ENCODE measurements around the gene NOL11.
"Not testable (repeated sequence)": the region's sequence is repeated elsewhere in the genome, so short reads cannot be mapped to it uniquely, and the experiment has no call there.

The NOL11 gene

GRCh38 chr17:67725807-67726206 is 8.1 kb downstream of the NOL11 start:
- Mint-ChIP-seq H3K9me3 (no peaks in the 10 kb centered on the region), H3K27me3 (no peaks in the 10 kb centered on the region), H3K36me3 (ENCODE audit: low read depth) (peaks cover 98% of the 10 kb centered on the region), H3K4me1 (ENCODE audit: low read depth) (peaks cover 37% of the 10 kb centered on the region), H3K27ac (peak overlapping the region; percentile 37), H3K4me3 (no peak overlapping the region)
- no peak for DNase-seq

DNA sequence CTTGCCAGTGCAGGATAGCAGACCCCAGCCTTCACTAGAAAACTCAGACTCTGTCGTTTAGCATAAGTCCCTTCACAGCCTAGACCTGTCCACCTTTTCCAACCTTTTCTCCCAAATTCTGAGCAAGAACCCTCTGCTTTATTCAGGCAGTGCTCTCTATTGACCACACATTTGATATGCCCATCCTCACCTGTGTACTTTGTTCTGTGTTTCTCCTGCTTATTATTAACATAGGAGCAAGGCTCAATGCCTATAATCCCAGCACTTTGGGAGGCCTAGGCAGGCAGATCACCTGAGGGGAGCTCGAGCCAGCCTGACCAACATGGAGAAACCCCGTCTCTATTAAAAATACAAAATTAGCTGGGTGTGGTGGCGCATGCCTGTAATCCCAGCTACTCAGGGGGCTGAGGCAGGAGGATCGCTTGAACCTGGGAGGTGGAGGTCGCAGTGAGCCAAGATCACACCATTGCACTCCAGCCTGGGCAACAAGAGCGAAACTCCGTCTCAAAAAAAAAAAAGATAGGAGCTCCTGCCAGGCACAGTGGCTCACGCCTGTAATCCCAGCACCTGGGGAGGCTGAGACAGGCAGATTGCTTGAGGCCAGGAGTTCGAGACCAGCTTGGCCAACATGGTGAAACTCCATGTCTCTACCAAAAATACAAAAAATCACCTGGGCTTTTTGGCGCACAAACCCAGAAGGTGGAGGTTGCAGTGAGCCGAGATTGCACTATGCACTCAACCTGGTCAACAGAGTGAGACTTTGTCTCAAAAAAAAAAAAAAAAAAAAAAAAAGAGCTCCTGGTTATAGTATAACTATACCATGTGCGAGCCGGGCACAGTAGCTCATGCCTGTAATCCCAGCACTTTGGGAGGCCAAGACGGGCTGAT is 9.7 kb downstream of the NOL11 start:
- not testable (repeated sequence) for DNase-seq, H3K4me3 Mint-ChIP-seq, H3K9me3 Mint-ChIP-seq, H3K27me3 Mint-ChIP-seq
- Mint-ChIP-seq H3K27ac (peak overlapping the region; percentile 66), H3K4me1 (ENCODE audit: low read depth) (peaks cover 35% of the 10 kb centered on the region), H3K36me3 (ENCODE audit: low read depth) (peaks cover 95% of the 10 kb centered on the region)

DNA sequence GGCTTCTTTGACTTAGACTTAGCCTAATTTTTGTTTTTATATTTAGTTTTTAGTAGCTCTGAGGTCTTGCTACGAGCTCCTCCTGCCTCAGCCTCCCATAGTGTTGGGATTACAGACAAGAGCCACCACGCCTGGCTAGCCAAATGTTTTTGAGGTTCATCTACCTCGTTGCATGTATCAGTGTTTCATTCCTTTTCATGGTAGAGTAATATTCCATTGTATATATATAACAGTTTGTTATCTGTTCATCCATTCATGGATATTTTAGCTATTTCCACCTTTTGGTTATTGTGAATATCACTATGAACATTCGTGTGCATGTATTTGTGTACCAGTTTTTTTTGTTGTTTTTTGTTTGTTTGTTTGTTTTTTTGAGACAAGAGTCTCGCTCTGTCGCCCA is 12.2 kb downstream of the NOL11 start:
- Mint-ChIP-seq H3K36me3 (ENCODE audit: low read depth) (peaks cover 94% of the 10 kb centered on the region), H3K27me3 (no peaks in the 10 kb centered on the region), H3K4me1 (ENCODE audit: low read depth) (peaks cover 44% of the 10 kb centered on the region)

GRCh38 chr17:67730731-67731130 is 13.0 kb downstream of the NOL11 start:
- H3K27ac Mint-ChIP-seq: peak overlapping the region; percentile 18
- H3K9me3 Mint-ChIP-seq: no peaks in the 10 kb centered on the region
- peaks cover 93% of the 10 kb centered on the region for H3K36me3 Mint-ChIP-seq (ENCODE audit: low read depth)
- no peaks in the 10 kb centered on the region for H3K27me3 Mint-ChIP-seq
- peaks cover 37% of the 10 kb centered on the region for H3K4me1 Mint-ChIP-seq (ENCODE audit: low read depth)
- H3K4me3 Mint-ChIP-seq: no peak overlapping the region
- no peak for DNase-seq

More for the DNA sequence above, 12.2 kb downstream of the NOL11 start:
- Mint-ChIP-seq H3K4me3 (no peak overlapping the region), H3K27ac (no peak overlapping the region), H3K9me3 (no peaks in the 10 kb centered on the region)
- no peak for DNase-seq

GRCh38 chr17:67733449-67733848 is 15.7 kb downstream of the NOL11 start:
- DNase-seq: no peak
- Mint-ChIP-seq H3K9me3 (no peaks in the 10 kb centered on the region), H3K27me3 (no peaks in the 10 kb centered on the region), H3K27ac (peak overlapping the region; percentile 8), H3K36me3 (ENCODE audit: low read depth) (peaks cover 94% of the 10 kb centered on the region), H3K4me3 (no peak overlapping the region), H3K4me1 (ENCODE audit: low read depth) (peaks cover 32% of the 10 kb centered on the region)

GRCh38 chr17:67737145-67737544 is 19.4 kb downstream of the NOL11 start:
- H3K4me1 Mint-ChIP-seq (ENCODE audit: low read depth): peaks cover 19% of the 10 kb centered on the region
- no peaks in the 10 kb centered on the region for H3K9me3 Mint-ChIP-seq
- H3K27ac Mint-ChIP-seq: no peak overlapping the region
- H3K36me3 Mint-ChIP-seq (ENCODE audit: low read depth): peaks cover 92% of the 10 kb centered on the region
- H3K27me3 Mint-ChIP-seq: no peaks in the 10 kb centered on the region
- no peak for DNase-seq
- H3K4me3 Mint-ChIP-seq: no peak overlapping the region

- peaks cover 1% of the 10 kb centered on the region for H3K4me1 Mint-ChIP-seq (ENCODE audit: low read depth)
- no peak for DNase-seq
- no peak overlapping the region for H3K27ac Mint-ChIP-seq
- no peaks in the 10 kb centered on the region for H3K9me3 Mint-ChIP-seq
- no peak overlapping the region for H3K4me3 Mint-ChIP-seq
- peaks cover 90% of the 10 kb centered on the region for H3K36me3 Mint-ChIP-seq (ENCODE audit: low read depth)
- no peaks in the 10 kb centered on the region for H3K27me3 Mint-ChIP-seq
Measured at GRCh38 chr17:67742025-67742424, 24.3 kb downstream of the NOL11 start.

DNA sequence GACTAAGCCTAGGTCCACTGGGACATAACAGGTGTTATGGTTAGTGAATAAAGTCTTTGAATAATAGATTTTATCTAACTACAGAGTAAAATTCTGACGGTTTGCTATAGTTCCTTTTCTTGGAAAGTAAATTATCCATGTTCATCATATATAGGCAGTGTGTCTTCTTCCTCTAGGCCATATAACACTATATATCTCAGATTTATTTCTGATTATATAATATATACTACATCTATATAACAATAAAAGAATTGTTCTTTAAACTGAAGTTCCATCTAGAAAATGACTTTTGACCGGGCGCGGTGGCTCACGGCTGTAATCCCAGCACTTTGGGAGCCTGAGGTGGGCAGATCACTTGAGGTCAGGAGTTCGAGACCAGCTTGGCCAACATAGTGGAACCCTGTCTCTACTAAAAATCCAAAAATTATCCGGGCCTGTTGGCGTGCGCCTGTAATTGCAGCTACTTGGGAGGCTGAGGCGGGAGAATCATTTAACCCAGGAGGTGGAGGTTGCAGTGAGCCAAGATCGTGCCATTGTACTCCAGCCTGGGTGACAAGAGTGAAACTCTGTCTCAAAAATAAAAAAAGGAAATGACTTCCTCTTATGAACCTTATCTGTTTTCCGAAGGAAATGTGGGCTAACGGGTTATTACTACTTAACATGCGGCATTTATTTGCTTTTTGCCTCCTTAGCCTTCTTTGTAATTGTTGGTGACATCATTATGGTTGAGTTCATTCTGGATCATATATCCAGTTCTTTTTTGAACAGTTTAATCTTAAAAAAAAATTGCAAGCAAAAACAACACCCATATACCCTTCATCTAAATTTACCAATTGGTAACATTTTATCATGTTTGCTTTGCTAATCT is 29.2 kb downstream of the NOL11 start:
- Mint-ChIP-seq H3K9me3 (no peaks in the 10 kb centered on the region), H3K4me1 (ENCODE audit: low read depth) (no peaks in the 10 kb centered on the region), H3K27me3 (no peaks in the 10 kb centered on the region), H3K36me3 (ENCODE audit: low read depth) (peaks cover 90% of the 10 kb centered on the region), H3K4me3 (no peak overlapping the region), H3K27ac (peak overlapping the region; percentile 55)
- DNase-seq: no peak

- no peak for DNase-seq
- H3K9me3 Mint-ChIP-seq: no peaks in the 10 kb centered on the region
- no peaks in the 10 kb centered on the region for H3K4me1 Mint-ChIP-seq (ENCODE audit: low read depth)
- H3K4me3 Mint-ChIP-seq: no peak overlapping the region
- H3K36me3 Mint-ChIP-seq (ENCODE audit: low read depth): peaks cover 87% of the 10 kb centered on the region
- no peaks in the 10 kb centered on the region for H3K27me3 Mint-ChIP-seq
- H3K27ac Mint-ChIP-seq: peak overlapping the region; percentile 55
Measured at GRCh38 chr17:67747681-67748235, 30.0 kb downstream of the NOL11 start.

GRCh38 chr17:67750067-67750466 is 32.3 kb downstream of the NOL11 start:
- Mint-ChIP-seq H3K9me3 (no peaks in the 10 kb centered on the region), H3K4me3 (no peak overlapping the region), H3K27me3 (no peaks in the 10 kb centered on the region), H3K36me3 (ENCODE audit: low read depth) (peaks cover 77% of the 10 kb centered on the region), H3K27ac (no peak overlapping the region), H3K4me1 (ENCODE audit: low read depth) (peaks cover under 1% of the 10 kb centered on the region)
- DNase-seq: no peak

GRCh38 chr17:67751101-67752074 is 33.7 kb downstream of the NOL11 start:
- peak overlapping the region; percentile 57 for H3K27ac Mint-ChIP-seq
- no peak for DNase-seq
- peaks cover 8% of the 10 kb centered on the region for H3K4me1 Mint-ChIP-seq (ENCODE audit: low read depth)

GRCh38 chr17:67752160-67752559 is 34.4 kb downstream of the NOL11 start:
- H3K27me3 Mint-ChIP-seq; H3K27ac Mint-ChIP-seq; H3K9me3 Mint-ChIP-seq; H3K4me3 Mint-ChIP-seq; H3K4me1 Mint-ChIP-seq (ENCODE audit: low read depth); DNase-seq: not testable (repeated sequence)
- H3K36me3 Mint-ChIP-seq (ENCODE audit: low read depth): peaks cover 69% of the 10 kb centered on the region

More at GRCh38 chr17:67751101-67752074, 33.7 kb downstream of the NOL11 start:
- Mint-ChIP-seq H3K36me3 (ENCODE audit: low read depth) (peaks cover 75% of the 10 kb centered on the region), H3K9me3 (no peaks in the 10 kb centered on the region), H3K27me3 (no peaks in the 10 kb centered on the region), H3K4me3 (no peak overlapping the region)

GRCh38 chr17:67753026-67753425 is 35.3 kb downstream of the NOL11 start:
- peaks cover 9% of the 10 kb centered on the region for H3K4me1 Mint-ChIP-seq (ENCODE audit: low read depth)
- no peak overlapping the region for H3K27ac Mint-ChIP-seq
- H3K4me3 Mint-ChIP-seq: no peak overlapping the region
- DNase-seq: no peak
- peaks cover 60% of the 10 kb centered on the region for H3K36me3 Mint-ChIP-seq (ENCODE audit: low read depth)
- H3K27me3 Mint-ChIP-seq: no peaks in the 10 kb centered on the region
- H3K9me3 Mint-ChIP-seq: no peaks in the 10 kb centered on the region

GRCh38 chr17:67754001-67754400 is 36.3 kb downstream of the NOL11 start:
- Mint-ChIP-seq H3K4me3 (no peak overlapping the region), H3K27me3 (no peaks in the 10 kb centered on the region), H3K4me1 (ENCODE audit: low read depth) (peaks cover 9% of the 10 kb centered on the region), H3K9me3 (no peaks in the 10 kb centered on the region), H3K27ac (no peak overlapping the region), H3K36me3 (ENCODE audit: low read depth) (peaks cover 50% of the 10 kb centered on the region)
- DNase-seq: no peak

Measured in activated T-cell treated with anti-CD3 and anti-CD28 coated beads, Interleukin-2, amount 50 U/mL, for 24 hours (primary cell).